HG03442 (cell line): ENCODE results near the gene SCGB1D1.
"Not testable (repeated sequence)": the region's sequence is repeated elsewhere in the genome, so short reads cannot be mapped to it uniquely, and the experiment has no call there.

ENCODE experiments used
- ATAC-seq: cut with Tn5 transposase; IDR thresholded peaks from one replicate; pipeline ENCODE4 v1.9.1; 2021; ENCODE audit warnings: mild to moderate bottlenecking, moderate library complexity; ENCODE audit not compliant: unreplicated experiment

Gene SCGB1D1

DNA sequence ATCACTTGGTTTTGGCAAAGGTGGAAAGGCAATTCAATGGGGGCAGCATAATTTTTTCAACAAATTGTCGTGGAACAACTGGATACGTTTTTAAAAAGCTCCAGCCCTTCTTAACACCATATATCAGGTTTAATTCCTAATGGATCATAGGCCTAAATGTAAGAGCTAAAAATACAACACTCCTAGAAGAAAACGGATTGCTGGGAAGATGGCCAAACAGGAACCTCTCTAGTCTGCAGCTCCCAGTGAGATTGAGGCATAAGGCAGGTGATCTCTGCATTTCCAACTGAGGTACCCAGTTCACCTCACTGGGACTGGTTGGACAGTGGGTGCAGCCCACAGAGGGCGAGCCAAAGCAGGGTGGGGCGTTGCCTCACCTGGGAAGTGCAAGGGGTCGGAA lies 32.4 kb upstream of the SCGB1D1 start:
- ATAC-seq: no peak

DNA sequence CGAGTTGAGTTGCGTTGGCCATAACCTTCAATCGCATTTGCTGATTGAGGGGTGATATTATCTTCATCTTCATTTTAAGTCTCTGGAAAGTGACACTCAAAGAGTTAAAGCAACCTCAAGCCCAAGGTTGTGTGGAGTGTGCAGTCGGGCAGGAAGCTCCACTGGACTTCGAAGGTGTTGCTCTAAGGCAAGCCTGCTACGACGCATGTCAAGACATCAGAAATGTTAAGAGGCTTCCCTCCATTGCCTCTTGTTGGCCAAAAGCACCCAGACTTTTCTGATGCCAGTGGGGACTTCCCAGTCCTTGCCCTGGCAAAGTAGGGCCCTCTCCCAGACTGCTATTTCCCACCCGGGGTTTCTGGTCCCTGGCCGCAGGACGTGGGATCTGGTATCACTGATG lies 23.6 kb upstream of the SCGB1D1 start:
- ATAC-seq: no peak

- ATAC-seq: no peak
Observed at GRCh38 chr11:62169448-62169847, 20.6 kb upstream of the SCGB1D1 start.

DNA sequence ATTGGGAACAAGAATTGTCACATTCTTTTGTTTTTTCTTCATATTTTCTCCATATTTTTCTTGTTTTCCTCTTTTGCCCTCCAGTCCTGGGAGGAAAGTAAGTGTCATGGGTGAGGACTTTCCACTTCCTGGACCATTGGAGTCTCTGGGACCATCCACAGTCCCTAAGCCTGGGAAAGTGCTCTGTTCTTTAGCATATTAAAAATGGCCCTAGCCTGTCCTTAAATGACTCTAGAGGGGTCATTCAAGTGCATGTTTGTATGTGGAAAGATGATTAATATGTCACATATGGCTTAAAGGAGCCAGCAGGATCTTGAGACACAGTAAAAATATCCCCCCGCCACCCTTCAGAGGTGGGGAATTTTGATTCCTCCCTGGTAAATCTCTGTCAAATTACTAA lies 20.1 kb upstream of the SCGB1D1 start:
- no peak for ATAC-seq

- no peak for ATAC-seq
Observed at GRCh38 chr11:62171261-62171723, 18.7 kb upstream of the SCGB1D1 start.

GRCh38 chr11:62172294-62172693 lies 17.7 kb upstream of the SCGB1D1 start:
- ATAC-seq: no peak

- no peak for ATAC-seq
Observed at GRCh38 chr11:62176766-62177165, 13.2 kb upstream of the SCGB1D1 start.

GRCh38 chr11:62179995-62180394 lies 10.0 kb upstream of the SCGB1D1 start:
- no peak for ATAC-seq

DNA sequence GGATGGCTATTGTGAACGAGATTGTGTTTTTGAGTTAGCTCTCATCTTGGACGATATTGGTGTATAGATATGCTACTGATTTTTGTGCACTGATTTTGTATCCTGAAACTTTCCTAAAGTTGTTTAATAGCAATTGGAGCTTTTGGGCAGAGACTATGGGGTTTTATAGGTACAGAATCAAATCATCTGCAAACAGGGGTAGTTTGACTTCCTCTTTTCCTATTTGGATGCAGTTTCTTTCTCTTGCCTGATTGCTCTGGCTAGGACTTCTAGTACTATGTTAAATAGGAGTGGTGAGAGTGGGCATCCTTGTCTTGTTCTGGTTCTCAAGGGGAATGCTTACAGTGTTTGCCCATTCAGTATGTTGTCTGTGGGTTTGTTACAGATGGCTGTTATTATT lies 8.9 kb upstream of the SCGB1D1 start:
- ATAC-seq: no peak

- ATAC-seq: no peak
Observed at GRCh38 chr11:62182147-62182891, 7.7 kb upstream of the SCGB1D1 start.

DNA sequence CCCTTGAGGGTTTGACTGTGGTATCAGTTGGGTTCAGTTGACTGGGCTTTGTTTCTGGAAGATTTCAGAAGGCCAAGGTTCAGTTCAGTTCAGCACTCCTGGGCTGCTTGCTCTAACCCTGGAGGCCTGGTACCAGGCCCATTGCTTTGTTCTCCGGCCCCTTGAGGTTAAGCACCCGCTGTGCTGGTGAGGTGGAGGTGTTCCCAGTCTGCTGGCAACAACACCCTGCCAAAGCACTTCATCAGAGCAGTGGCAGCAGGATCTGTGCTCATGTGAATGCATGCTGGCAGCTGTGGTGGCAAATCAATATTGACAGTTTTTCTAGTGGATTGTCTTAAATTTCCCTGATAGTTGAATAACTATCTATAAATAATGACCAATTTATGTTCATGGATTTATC lies 3.8 kb upstream of the SCGB1D1 start:
- ATAC-seq: no peak

- ATAC-seq: no peak
Observed at GRCh38 chr11:62193952-62194351, 3.9 kb downstream of the SCGB1D1 start.

DNA sequence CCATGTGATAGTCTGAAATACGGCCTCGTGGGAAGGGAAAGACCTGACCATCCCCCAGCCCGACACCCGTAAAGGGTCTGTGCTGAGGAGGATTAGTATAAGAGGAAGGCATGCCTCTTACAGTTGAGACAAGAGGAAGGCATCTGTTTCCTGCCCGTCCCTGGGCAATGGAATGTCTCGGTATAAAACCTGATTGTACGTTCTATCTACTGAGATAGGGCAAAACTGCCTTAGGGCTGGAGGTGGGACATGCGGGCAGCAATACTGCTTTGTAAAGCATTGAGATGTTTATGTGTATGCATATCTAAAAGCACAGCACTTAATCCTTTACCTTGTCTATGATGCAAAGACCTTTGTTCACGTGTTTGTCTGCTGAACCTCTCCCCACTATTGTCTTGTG lies 5.0 kb downstream of the SCGB1D1 start:
- not testable (repeated sequence) for ATAC-seq

- ATAC-seq: no peak
Observed at GRCh38 chr11:62195945-62196344, 5.9 kb downstream of the SCGB1D1 start.

GRCh38 chr11:62197400-62197799 lies 7.4 kb downstream of the SCGB1D1 start:
- not testable (repeated sequence) for ATAC-seq

DNA sequence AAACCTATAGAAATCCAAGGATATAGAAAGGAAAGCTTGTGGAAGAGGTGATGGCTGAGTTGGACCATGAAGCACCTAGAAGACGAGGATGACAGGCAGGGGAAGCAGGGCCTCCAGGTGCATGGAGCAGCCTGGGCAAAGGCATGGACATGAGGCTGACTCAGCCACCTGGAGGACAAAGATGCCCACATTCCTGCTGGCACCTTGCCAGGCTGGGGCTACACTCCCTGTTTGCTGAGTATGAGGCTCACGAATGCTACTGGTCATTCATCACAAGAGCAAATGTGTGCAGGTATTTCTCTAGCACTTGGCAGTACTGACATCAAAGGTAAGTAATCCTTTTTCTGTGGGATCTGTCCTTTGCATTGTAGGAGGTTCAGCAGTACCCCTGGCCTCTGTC lies 11.4 kb downstream of the SCGB1D1 start:
- no peak for ATAC-seq

DNA sequence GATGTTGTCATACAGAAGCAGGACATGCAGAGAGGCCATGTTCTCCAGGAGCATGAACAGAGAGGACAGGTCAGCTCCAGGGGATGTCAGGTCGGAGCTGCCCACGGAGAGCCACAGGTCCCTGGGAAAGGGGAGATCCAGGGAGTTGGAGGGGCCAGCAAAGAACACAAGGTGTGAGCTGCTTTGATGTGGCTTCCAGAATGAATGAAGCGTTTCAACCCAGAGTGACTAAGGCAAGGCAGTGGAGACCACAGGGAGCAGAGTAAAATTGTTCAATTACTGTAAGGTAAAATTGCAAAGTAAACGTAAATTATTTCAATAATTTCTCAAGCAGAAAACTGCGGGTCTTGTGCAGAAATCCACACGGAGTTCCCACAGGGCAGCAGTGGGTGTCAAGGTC lies 12.9 kb downstream of the SCGB1D1 start:
- ATAC-seq: no peak

DNA sequence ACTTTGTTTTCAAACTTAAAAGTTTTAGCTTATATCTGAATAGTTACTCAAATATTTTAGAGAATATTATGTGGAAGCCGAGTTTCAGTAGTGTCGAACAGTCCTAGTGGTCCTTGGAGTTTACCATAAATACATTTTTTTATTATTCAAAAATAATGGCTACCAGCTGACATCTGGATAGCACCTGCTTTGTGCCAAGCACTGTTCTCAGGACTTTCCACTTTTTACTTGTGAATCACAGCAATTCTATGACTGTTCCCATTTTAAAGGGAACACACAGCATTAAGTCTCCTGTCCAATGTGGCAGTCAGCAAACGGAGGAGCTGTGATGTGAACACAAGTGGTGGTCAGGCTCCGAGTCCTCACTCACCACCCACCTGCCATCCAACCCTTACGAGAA lies 14.4 kb downstream of the SCGB1D1 start:
- ATAC-seq: no peak

- ATAC-seq: no peak
Observed at GRCh38 chr11:62205441-62205840, 15.4 kb downstream of the SCGB1D1 start.

DNA sequence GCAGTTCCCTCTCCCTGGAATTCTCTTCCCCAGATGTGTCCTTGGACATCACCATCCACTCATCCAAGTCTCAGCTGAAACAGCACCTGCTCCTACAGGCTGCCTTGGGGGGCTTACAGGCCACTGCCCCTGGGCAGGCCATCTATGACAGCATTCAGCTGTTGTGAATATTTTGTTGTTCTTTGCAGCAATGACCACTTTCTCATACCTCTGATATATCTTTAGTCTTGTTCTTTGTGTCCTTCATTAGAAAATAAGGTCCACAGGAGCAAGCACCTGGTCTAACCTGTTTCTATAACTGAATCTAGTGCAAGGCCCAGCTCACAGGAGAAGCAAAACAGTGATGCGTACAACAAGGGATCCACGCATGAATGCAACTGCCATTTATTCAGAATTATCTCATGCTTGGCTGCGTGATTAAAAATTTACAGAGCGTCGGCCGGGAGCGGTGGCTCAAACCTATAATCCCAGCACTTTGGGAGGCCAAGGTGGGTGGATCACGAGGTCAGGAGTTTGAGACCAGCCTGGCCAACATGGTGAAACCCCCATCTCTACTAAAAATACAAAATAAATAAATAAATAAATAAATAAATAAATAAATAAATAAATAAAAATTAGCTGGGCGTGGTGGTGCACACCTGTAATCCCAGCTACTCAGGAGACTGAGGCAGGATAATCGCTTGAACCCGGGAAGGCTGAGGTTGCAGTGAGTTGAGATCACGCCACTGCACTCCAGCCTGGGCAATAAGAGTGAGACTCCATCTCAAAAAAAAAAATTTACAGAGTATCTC lies 16.5 kb downstream of the SCGB1D1 start:
- ATAC-seq: not testable (repeated sequence)

- no peak for ATAC-seq
Observed at GRCh38 chr11:62208785-62209144, 18.7 kb downstream of the SCGB1D1 start.

DNA sequence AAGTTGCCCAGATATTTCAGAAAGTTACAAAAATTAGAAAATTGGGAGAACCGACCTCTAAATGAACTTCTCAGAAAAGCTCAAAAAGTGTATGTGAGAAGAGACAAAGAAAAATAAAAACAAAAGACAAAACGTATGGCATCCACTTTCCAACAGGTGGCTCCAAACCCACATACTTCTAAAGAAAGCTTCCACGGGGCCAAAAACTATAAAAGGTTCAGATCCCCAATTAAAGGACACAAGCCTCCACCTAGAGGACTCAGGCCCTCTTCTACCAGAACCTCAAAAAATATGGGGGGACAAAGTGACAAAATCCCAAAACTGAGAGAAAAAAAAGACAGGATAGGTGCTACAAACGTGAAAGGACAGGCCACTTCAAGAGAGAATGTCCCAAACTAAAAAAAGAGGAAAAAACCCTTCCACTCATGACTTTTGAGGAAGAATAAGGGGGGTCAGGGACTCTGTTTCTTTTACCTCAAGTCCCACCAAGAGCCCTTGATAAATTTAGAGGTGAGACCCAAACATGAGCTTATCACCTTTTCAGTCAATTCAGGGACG lies 27.3 kb downstream of the SCGB1D1 start:
- no peak for ATAC-seq
